GM19324 (cell line): ENCODE results near the gene VAV1.
"Not testable (repeated sequence)": the region's sequence is repeated elsewhere in the genome, so short reads cannot be mapped to it uniquely, and the experiment has no call there.

Experiments used
- ATAC-seq: cut with Tn5 transposase; IDR thresholded peaks from one replicate; pipeline ENCODE4 v1.9.1; 2021; ENCODE audit warnings: mild to moderate bottlenecking, moderate library complexity; ENCODE audit not compliant: unreplicated experiment, low FRiP score

Gene VAV1

DNA sequence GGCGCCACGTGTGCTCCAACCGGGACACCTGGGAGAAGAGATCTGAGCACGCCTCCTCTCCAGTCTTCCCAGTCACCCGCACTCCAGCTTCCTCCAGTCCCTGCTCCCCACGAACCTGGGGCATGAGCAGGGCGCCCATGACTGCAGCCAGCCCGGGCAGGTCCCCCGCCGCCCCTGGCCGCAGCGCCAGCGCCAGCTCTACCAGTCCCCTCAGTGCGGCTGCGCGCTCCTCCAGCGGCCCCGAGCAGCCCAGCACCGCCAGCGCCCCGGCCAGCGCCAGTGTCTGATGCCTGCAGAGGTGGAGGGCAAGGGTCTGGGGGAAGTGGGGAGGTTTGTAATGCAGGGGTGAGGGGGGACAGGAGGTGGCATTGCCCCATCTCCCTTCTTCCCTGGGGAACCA is 18.4 kb upstream of the VAV1 start:
- no peak for ATAC-seq

DNA sequence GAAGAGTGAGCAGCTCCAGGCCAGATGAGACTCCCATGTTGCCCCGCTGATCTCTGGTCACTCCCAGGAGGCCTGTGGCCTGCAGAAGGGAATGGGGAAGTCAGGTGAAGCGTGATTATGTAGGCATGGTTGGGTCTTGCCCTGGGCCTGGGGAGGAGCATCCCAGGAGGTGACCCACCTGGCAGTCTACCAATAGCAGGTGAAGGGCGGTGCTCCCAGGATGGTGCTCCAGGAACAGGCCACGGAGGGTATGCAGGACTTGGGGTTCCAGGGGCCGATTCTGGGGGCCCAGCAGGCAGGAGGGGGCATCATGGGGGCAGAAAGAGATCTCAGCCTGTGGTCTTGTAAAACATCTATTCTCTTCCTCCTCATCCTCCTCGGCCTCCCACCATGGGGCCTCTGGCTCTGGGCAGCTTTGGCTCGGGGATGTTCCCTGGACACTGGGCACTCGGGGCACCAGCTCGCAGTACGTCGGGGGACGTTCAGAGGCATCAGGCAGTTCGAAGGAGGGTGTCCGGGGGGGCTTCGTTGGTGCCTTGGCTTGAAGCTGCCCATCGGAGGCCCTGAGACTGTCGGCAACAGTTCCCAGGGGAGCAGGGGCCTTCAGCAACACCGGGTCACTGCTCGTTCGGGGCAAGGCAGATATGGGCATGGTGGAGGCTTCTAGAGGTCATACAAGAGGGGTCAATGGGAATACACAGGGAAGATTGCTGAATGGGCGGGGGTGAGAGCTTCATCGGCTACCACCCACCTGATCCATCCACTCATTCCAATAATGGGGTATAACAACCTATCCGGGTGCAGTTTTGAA is 17.6 kb upstream of the VAV1 start:
- ATAC-seq, result no peak

DNA sequence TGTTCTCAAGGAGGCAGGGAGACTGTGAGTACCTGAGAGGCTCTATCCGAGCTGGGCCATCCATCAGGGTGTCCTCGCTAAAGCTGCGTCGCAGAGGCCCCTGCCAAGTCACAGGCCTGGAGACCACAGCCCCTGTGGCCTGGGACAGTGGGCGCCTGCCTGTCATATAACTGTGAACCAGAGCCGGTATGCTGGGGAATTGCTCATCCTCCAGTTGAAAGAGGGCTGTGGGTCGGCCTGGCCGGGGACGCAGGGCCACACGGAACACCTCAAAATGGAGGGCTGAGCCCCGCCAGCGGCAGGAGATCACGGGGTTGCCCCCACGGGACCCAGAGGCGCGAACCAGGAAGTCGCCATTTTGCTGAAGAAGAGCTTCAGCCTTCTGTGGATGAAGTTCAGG is 11.9 kb upstream of the VAV1 start:
- ATAC-seq, result no peak

DNA sequence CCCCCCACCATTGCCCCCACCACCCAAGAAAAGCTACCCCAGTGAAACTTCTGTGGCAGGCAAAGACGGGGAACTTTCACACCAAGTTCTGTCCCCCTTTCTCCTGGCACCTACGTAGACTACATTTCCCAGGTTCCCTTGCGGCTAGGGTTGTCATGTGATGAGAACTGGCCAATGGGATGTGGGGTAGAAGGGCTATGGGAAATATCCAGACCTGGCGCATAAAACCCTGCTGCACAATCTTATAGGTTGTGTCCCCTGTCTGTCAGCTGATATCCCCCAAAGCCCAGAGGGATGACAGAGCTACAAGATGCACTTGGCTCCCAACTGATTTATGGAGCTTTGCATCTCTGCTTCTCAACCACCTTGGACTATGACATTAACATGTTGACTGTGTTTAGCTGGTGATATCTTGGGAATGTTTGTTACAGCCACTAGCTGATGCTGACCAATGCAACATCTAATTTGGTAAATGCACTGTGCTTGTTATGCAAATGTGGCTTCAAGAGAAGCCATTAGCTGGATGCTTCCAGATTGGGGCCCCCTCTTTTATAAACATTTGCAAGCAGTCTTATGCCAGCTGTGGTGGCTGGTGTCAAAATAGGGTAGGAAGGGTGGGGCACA is 11.3 kb upstream of the VAV1 start:
- ATAC-seq, result no peak

DNA sequence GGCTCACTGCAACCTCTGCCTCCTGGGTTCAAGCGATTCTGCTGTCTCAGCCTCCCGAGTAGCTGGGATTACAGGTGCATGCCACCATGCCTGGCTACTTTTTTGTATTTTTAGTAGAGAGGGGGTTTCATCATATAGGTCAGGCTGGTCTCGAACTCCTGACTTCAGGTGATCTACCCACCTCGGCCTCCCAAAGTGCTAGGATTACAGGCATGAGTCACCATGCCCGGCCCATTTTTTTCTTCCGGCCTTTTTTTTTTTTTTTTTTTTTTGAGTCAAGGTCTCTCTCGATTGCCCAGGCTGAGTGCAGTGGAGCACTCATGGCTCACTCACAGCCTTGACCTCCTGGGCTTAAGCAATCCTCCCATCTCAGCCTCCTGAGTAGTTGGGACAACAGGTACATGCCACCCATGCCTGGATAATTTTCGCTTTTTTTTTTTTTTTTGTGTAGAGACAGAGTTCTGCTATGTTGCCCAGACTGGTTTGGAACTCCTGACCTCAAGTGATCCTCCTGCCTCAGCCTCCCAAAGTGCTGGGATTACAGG is 10.2 kb upstream of the VAV1 start:
- not testable (repeated sequence) for ATAC-seq

DNA sequence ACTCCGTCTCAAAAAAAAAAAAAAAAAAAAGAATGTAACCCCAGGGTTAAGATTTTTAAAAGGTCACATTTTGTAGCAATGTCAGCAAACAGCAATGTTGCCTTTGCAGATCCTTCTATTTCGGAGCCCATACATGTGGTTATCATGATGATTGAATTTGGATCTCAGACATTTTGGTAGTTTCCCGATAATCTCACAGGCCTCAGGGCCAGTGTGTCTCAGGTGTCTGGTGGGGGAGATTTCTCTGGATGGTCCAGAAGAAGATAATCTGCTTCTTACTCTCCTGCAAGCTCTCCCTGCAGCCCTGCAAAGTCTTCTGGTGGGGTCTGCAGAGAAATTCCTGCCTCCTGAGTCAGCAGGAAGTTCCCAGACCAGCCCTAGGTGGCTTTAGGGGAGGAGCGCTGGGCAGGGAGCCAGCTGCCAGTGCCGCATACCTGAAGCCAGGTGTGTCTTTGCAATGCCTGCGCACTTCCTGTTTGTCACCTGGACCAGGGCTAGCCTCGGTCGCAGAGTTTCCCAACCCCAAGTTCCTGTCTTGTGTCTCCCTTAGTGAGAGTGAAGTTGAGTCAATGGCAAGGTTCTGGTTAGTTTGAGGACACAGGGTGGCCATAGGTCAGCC is 6.7 kb upstream of the VAV1 start:
- ATAC-seq, result no peak

DNA sequence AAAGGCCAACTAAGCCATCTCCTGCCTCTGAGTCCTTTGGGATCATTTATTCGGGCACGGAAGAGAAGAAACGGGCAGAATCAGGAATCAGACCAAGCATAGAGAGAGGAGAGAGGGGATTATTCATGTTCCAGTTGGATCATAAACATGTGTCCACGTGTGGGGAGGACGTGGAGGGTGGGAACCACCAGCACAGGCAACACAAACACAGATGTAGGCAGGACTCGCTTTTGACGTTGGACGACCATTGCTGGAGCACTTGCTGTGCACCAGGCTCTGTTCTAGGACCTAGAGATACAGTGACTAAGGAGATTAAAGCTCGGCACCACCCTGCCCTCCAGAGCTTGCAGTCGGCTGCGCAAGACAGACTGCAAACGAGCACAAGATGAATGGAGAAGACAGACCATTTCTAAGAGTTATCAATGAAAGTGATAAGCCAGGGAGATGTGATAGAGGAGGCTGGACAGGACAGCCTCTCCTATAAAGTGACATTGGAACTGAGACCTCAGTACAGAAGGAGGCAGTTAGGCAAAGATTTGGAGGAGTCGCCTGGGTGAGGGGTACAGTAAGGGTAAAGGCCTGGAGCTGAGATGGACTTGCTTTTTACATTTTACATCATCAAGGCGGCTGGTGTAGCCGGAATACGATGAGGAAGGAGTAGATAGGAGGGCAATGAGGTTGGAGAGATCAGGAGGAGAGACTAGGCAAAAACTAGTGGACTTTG is 6.0 kb upstream of the VAV1 start:
- no peak for ATAC-seq

DNA sequence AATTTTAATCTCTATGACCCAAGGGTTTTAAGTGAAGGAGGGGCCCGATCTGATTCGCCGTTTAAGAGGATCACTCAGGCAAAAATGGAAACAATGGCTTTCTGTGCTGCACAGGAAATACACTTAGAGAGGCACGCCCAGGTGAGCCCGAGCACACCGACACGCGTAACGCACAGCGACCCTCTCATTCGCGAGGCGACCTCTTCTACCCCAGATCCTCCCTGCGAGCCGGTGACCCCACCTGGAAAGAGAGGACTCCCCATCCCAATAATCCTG is 5.5 kb upstream of the VAV1 start:
- ATAC-seq, result peak; percentile 18

DNA sequence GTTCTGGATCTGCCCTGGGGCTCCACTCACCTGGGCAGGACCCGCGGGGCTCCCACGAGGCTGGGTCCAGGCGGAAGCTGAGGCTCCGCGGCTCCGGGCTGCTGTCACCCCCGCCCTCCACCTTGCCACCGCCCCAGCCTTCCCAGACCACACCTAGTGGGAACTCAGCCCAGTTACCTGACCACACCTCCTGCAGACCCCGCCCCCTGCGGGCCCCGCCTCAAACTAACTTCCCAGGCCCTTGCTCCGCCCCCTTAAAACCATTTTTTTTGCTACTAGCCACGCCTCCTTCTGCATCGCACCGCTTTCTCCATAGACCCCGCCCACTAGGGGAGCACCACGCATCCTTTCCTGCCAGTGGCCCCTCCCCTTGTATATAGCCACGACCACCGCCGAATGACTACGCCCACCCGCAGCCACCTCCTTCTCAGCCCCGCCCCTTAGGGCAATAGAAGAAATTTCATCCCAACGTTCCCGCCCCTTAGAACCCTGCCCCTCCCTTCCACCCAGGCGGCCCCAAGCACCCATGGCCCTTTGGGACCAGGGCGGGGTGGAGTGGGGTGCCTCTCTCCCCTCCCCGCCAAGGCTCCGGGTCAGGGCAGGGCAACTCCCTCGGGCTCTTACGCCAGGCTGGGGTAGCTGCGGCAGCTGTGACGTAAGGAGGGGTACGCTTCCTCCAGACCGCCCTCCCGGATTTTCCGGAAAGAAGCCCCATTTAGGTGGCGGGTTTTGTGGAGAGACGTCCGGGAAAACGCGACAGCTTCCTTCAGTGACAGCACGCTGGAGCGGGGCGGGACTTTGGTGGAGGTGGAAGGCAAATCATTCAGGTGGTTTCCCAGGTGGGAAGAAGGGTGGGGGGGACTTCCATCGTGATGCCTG is 4.9 kb upstream of the VAV1 start, which contains the start of gene SH2D3A:
Gene SH2D3A (minus strand): TSS at position 79 of the 879 bp plus-strand sequence. CDS start 3,687 bp downstream, outside the sequence.
- peak; percentile 78 for ATAC-seq

DNA sequence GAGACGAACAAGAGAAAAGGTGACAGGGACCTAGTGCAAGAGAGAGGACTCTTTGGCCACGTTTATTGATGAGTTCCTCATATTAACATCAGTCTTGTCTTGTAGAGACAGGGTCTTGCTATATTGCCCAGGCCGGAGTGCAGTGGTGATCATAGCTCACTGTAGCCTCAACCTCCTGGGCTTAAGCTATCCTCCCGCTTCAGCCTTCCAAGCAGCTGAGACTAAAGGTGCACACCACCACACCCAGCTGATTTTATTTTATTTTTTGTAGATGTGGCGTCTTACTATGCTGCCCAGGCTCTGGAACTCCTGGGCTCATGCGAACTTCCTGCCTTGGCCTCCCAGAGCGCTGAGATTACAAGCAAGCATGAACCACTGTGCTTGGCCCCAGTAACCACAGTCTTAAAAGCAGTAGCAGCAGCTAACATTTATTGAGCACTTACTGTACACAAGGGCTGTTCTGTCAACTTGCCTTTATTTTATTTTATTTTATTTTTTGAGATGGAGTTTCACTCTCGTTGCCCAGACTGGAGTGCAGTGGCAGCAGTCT is 4.2 kb upstream of the VAV1 start:
- ATAC-seq, result no peak

DNA sequence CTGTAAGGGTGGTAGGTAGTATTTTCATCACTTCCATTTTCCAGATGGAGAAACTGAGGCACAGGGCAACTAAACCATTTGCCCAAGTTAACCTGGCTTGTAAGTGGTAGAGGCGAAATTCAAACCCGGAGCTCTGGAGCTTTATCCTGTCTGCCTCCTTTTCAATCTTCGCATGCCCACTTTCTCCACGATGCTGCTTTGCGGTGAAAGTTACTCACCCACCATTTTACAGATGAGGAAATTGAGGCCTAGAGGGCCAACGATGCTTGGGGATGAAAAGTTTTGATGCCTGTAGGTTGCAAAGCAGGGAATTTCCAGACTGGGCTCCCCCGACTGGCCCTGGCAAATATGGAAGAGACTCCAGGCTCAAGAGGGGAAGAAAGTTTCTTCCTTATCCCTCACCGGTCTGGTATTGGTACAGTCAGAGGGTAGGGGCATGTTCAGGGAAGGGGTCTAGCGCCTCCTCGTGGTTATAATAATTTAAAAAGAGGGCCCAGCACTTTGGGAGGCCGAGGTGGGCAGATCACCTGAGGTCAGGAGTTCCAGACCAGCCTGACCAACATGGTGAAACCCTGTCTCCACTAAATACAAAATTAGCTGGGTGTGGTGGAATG is 3.4 kb upstream of the VAV1 start:
- no peak for ATAC-seq

DNA sequence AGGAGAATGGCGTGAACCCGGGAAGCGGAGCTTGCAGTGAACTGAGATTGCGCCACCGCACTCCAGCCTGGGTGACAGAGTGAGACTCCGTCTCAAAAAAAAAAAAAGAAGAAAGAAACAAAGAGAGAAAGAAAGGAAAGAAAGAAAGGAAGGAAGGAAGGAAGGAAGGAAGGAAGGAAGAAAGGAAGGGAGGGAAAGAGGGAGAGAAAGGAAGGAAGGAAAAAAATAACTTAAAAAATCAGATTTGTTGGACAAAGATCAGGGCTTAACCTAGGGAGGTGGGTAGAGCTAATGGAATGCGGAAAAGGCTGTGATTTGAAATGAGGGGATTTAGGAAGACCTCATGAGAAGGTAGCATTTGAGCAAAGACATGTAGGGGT is 870 bp upstream of the VAV1 start:
- not testable (repeated sequence) for ATAC-seq

DNA sequence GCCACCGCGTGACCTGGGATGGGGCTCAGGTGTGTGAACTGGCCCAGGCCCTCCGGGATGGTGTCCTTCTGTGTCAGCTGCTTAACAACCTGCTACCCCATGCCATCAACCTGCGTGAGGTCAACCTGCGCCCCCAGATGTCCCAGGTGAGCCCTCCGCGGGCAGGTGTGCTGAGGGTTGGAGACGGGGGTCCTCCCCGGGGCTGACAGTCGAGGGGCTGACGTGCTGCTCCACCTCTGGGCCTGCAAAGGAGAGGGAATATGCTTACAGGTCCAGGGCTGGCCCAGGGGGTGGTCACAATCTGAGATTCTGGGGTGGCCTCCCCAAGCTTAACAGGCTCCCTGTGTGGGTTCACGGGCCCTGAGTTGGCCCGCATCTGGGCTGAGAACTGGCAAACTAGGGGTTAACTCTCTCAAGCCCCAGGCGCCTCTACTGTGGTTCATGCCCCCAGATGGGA is 386 bp downstream of the VAV1 start:
- ATAC-seq, result peak; percentile 3

DNA sequence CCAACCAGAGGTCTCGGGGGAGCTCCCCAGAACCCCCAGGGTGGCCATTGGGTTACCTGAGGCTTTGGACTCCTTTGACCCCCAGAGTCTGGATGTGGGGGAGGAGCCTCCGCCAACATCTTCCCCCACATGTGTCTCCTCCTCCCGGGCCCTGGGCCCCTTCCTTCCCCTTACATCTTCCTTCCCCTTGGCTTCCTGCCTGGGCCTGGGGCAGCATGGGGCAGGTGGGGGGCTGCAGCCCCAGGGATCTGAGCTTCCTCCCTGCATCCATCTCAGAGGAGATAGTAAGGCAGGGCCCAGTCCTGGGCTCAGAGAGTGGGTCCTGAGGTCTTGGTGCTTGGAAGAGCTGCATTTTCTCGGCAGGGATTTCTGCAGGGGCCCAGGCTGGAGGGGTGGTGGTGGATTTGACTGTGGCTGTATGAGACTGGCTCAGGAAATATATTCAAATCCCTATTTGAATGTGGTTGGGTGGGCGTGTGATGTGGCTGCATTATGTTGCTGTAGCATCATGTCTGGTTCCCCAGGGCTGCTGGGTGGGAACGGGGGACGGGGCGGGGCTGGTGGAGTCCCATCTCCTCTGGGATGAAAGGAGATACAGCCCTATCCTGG is 919 bp downstream of the VAV1 start:
- ATAC-seq, result peak; percentile 43

DNA sequence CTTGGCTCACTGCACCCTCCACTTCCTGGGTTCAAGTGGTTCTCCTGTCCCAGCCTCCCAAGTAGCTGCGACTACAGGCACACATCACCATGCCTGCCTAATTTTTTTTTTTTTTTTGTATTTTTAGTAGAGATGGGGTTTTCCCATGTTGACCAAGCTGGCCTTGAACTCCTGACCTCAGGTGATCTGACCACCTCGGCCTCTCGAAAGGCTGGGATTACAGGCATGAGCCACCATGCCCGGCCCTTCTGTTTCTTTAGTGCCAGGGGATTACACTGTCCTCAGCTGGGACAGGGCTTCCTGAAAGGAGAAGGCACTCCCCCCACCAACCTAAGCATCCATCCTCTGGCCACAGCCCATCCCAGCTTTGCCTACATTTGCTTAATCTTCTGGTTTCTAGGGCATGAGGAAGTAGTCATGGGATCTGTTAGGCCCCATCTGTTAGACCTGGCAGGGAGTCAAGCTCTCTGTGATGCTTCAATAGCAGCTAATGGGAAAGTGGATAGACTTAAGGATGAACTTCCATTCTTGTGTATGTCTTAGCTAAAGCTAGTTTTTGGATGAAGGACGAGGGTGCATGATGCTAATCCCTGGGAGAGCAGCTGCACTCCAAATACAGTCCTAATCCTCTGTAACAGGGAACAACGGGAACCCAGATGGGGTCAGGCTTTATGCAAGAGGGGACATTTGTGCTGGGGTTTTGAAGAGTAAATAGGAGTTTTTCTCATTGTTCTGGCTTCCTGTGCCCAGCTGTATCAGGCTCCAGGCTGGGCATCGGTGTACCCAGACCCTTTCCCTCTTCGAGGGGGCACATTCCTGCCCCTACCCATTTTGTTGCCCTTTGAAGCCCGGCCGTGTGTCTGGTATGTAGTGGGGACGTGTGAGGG is 2.6 kb downstream of the VAV1 start:
- no peak for ATAC-seq

DNA sequence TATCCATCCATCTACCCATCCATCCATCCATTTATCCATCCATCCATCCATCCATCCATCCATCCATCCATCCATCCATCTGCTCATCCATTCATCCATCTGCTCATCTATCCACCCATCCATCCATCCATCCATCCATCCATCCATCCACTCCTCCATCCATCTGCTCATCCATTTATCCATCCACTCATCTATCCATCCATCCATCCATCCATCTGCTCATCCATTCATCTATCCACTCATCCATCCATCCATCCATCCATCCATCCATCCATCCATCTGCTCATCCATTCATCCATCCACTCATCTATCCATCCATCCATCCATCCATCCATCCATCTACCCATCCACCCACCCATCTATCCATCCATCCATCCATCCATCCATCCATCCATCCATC is 3.5 kb downstream of the VAV1 start:
- ATAC-seq, result not testable (repeated sequence)

DNA sequence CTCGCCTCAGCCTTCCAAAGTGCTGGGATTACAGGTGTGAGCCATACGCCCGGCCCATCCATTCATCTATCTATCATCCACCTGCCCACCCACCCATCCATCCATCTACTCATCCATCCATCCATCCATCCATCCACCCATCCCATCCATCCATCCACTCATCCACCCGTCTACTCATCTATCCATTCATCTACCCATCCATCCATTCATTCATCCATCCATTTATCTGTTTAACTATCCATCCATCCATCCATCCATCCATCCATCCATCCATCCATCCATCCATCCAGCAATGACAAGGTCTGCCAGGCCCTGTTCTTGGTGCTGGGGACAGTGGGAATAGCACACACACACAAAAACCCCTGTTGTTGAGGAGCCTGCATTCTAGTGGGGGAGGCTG is 4.5 kb downstream of the VAV1 start:
- no peak for ATAC-seq

DNA sequence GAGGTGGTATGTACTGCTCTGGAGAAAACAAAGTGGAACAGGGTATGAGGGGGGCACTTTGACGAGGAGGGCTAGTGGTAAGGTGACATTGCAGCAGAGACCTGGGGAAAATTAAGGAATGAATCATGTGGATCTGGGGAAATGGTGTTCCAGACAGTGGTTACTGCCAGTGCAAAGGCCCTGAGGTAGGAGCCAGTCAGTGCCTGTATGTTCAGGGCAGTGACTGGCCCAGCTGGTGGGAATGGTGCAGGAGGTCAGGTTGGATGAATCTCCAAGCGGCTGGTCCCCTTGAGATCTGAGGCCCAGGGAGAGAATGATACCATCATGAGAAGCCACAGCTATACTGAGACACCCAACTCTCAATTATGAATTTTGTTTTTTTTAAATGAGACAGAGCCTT is 4.9 kb downstream of the VAV1 start:
- no peak for ATAC-seq
